ENCODE measurements around the gene UQCRHL. TPM values are rescaled to one million over a fixed set of nuclear protein-coding genes. Genes with fewer than 3 reads are reported as not detected.

UQCRHL gene
- total RNA-seq, 1 donor, result 1.2 TPM

DNA sequence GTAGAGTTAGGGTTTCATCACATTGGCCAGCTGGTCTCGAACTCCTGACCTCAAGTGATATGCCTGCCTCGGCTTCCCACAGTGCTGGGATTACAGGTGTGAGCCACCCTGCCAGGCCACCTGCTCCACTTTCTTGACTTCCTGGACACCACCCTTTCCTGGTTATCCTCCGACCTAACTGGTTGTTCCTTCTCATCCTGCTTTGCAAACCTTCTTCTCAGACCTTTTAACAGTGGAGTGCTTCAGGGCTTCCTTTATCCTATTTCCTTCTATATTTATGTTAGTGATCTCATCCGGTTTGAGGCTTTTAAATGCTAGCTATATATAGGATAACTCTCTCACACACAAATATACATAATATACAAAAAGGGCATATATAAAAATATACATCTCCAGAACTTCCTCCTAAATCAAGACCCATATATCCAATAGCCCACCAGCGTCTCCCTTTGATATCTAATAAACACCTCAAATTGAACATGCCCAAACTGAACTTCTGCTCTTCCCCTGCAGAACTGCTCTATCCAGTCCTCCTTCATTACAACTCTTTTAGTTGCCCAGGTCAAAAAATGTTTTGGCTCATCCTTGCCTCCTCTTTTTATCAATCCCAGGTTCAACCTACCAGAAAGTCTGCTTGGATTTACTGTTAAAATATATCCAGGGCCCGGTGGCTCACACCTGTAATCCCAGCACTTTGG is 19.5 kb upstream of the UQCRHL start:
- no peaks in the 10 kb centered on the region for H3K27me3 ChIP-seq (ENCODE audit: insufficient read depth, low read length)
- peaks cover 56% of the 10 kb centered on the region for H3K4me1 ChIP-seq (ENCODE audit: insufficient read depth, low read length)
- H3K4me3 ChIP-seq (ENCODE audit: low read length), result no peak overlapping the region
- no peaks in the 10 kb centered on the region for H3K9me3 ChIP-seq (ENCODE audit: low read depth, low read length)

DNA sequence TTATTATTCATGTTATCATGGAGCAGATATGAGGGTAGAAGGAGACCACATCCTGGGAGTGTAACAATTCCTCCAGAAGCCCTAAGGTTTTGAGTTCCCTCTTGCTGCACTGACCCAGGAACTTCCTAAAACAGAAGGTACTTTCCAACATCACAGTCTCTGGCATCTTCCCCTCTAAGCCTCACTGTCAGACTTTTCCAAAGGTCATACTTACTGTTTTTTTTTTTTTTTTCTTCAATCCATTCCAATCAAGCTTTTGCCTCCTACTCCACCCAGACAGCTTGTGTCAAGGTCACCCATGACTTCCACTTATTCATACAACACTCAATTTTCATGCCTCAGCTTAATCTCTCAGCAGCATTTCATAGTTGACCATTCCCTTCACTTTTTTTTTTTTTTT is 18.4 kb upstream of the UQCRHL start:
- no peaks in the 10 kb centered on the region for H3K27me3 ChIP-seq (ENCODE audit: insufficient read depth, low read length)
- no peak overlapping the region for H3K4me3 ChIP-seq (ENCODE audit: low read length)
- no peaks in the 10 kb centered on the region for H3K9me3 ChIP-seq (ENCODE audit: low read depth, low read length)
- H3K4me1 ChIP-seq (ENCODE audit: insufficient read depth, low read length), result peaks cover 45% of the 10 kb centered on the region

- Histone ChIP-seq H3K4me3 (ENCODE audit: low read length) (no peak overlapping the region), H3K4me1 (ENCODE audit: insufficient read depth, low read length) (peaks cover 5% of the 10 kb centered on the region), H3K9me3 (ENCODE audit: low read depth, low read length) (no peaks in the 10 kb centered on the region), H3K27me3 (ENCODE audit: insufficient read depth, low read length) (no peaks in the 10 kb centered on the region)
These were observed 13.0 kb upstream of the UQCRHL start for GRCh38 chr1:15820478-15820877.

GRCh38 chr1:15816674-15817073 is 9.2 kb upstream of the UQCRHL start:
- Histone ChIP-seq H3K9me3 (ENCODE audit: low read depth, low read length) (no peaks in the 10 kb centered on the region), H3K27me3 (ENCODE audit: insufficient read depth, low read length) (no peaks in the 10 kb centered on the region), H3K4me3 (ENCODE audit: low read length) (no peak overlapping the region), H3K4me1 (ENCODE audit: insufficient read depth, low read length) (no peaks in the 10 kb centered on the region)

- H3K27me3 ChIP-seq (ENCODE audit: insufficient read depth, low read length), result no peaks in the 10 kb centered on the region
- H3K4me3 ChIP-seq (ENCODE audit: low read length), result no peak overlapping the region
- H3K9me3 ChIP-seq (ENCODE audit: low read depth, low read length), result no peaks in the 10 kb centered on the region
- no peaks in the 10 kb centered on the region for H3K4me1 ChIP-seq (ENCODE audit: insufficient read depth, low read length)
These were observed 2.6 kb upstream of the UQCRHL start for GRCh38 chr1:15810073-15810472.

DNA sequence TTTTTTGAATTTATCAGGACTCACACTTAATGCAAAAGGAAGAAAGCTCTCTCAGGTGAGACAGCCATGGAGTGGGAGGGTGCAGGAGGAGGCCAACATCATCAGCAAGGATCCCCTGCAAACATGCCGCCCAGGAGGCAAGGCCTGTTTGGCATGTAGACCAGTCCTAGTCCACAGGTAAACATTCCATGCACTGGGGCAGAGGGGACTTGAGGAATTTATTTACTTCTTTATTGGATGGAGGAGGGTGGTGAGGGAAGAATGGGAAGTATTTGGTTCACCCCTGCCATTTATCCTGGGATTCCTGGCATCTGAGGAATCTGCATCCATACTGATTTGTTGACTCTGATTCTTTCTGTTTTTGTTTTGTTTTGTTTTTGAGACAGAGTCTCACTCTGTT is 1.5 kb upstream of the UQCRHL start:
- Histone ChIP-seq H3K9me3 (ENCODE audit: low read depth, low read length) (no peaks in the 10 kb centered on the region), H3K4me3 (ENCODE audit: low read length) (no peak overlapping the region)

GRCh38 chr1:15807121-15807520 is 328 bp downstream of the UQCRHL start:
- no peaks in the 10 kb centered on the region for H3K4me1 ChIP-seq (ENCODE audit: insufficient read depth, low read length)
- H3K9me3 ChIP-seq (ENCODE audit: low read depth, low read length), result no peaks in the 10 kb centered on the region
- H3K4me3 ChIP-seq (ENCODE audit: low read length), result no peak overlapping the region
- no peaks in the 10 kb centered on the region for H3K27me3 ChIP-seq (ENCODE audit: insufficient read depth, low read length)

More for the DNA sequence above, 1.5 kb upstream of the UQCRHL start:
- Histone ChIP-seq H3K27me3 (ENCODE audit: insufficient read depth, low read length) (no peaks in the 10 kb centered on the region), H3K4me1 (ENCODE audit: insufficient read depth, low read length) (no peaks in the 10 kb centered on the region)

GRCh38 chr1:15804060-15804459 is 3.4 kb downstream of the UQCRHL start:
- Histone ChIP-seq H3K4me1 (ENCODE audit: insufficient read depth, low read length) (no peaks in the 10 kb centered on the region), H3K4me3 (ENCODE audit: low read length) (no peak overlapping the region), H3K9me3 (ENCODE audit: low read depth, low read length) (no peaks in the 10 kb centered on the region), H3K27me3 (ENCODE audit: insufficient read depth, low read length) (no peaks in the 10 kb centered on the region)

DNA sequence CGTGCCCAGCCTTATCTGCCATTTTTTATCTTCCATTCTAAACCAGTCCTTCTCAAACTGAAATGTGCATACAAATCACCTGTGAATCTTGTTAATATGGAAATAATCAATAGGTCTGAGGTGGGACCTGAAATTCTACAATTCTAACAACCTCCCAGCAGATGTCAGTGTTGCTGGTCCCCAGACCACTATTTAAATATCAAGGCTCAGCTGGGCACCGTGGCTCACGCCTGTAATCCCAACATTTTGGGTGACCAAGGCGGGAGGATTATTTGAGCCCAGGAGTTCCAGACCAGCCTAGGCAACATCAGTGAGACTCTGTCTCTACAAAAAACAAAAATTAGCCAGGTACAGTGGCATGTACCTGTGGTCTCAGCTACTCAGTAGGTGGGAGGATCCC is 4.1 kb downstream of the UQCRHL start:
- H3K4me1 ChIP-seq (ENCODE audit: insufficient read depth, low read length), result no peaks in the 10 kb centered on the region
- H3K27me3 ChIP-seq (ENCODE audit: insufficient read depth, low read length), result no peaks in the 10 kb centered on the region
- no peak overlapping the region for H3K4me3 ChIP-seq (ENCODE audit: low read length)
- no peaks in the 10 kb centered on the region for H3K9me3 ChIP-seq (ENCODE audit: low read depth, low read length)

DNA sequence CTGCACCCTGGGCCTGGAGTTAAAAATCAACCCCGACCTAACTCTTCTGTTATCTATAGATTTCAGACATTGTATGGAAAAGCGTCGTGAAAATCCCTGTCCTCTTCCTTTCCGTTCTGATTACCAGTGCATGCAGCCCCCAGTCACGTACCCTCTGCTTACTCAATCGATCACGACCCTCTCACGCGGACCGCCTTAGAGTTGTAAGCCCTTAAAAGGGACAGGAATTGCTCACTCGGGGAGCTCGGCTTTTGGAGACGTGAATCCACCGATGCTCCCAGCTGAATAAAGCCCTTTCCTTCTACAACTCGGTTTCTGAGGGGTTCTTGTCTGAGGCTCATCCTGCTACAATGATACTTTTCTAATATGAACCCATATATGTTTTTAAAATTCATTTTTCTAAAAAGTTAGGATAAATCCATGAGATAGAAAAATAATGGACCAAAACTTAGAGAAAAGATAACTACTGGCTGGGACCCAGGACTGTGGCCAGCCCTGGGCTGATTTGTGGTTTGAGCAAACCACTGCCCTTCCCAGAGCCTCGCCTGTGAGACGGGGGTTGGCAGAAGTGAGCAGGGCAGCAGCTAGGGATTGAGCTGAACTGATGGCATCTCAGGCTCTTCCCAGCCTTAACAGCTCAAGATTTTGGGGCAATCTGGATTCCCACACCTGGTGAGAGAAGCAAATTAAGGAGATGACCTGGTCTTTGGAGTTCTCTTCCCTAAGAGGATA is 5.0 kb downstream of the UQCRHL start:
- H3K4me1 ChIP-seq (ENCODE audit: insufficient read depth, low read length), result no peaks in the 10 kb centered on the region
- H3K4me3 ChIP-seq (ENCODE audit: low read length), result no peak overlapping the region
- H3K9me3 ChIP-seq (ENCODE audit: low read depth, low read length), result no peaks in the 10 kb centered on the region
- H3K27me3 ChIP-seq (ENCODE audit: insufficient read depth, low read length), result no peaks in the 10 kb centered on the region

- H3K4me3 ChIP-seq (ENCODE audit: low read length), result no peak overlapping the region
- H3K27me3 ChIP-seq (ENCODE audit: insufficient read depth, low read length), result no peaks in the 10 kb centered on the region
- H3K9me3 ChIP-seq (ENCODE audit: low read depth, low read length), result no peaks in the 10 kb centered on the region
- no peaks in the 10 kb centered on the region for H3K4me1 ChIP-seq (ENCODE audit: insufficient read depth, low read length)
These were observed 7.3 kb downstream of the UQCRHL start for GRCh38 chr1:15799928-15800835.

- Histone ChIP-seq H3K4me3 (ENCODE audit: low read length) (no peak overlapping the region), H3K27me3 (ENCODE audit: insufficient read depth, low read length) (no peaks in the 10 kb centered on the region), H3K9me3 (ENCODE audit: low read depth, low read length) (no peaks in the 10 kb centered on the region), H3K4me1 (ENCODE audit: insufficient read depth, low read length) (no peaks in the 10 kb centered on the region)
These were observed 8.2 kb downstream of the UQCRHL start for GRCh38 chr1:15799004-15799867.

- Histone ChIP-seq H3K27me3 (ENCODE audit: insufficient read depth, low read length) (no peaks in the 10 kb centered on the region), H3K4me3 (ENCODE audit: low read length) (no peak overlapping the region), H3K4me1 (ENCODE audit: insufficient read depth, low read length) (no peaks in the 10 kb centered on the region), H3K9me3 (ENCODE audit: low read depth, low read length) (no peaks in the 10 kb centered on the region)
These were observed 9.6 kb downstream of the UQCRHL start for GRCh38 chr1:15797614-15798390.

- Histone ChIP-seq H3K4me1 (ENCODE audit: insufficient read depth, low read length) (no peaks in the 10 kb centered on the region), H3K27me3 (ENCODE audit: insufficient read depth, low read length) (no peaks in the 10 kb centered on the region), H3K9me3 (ENCODE audit: low read depth, low read length) (no peaks in the 10 kb centered on the region), H3K4me3 (ENCODE audit: low read length) (no peak overlapping the region)
These were observed 11.4 kb downstream of the UQCRHL start for GRCh38 chr1:15796086-15796462.
